ENCODE measurements around the gene GNAZ. TPM values are rescaled to one million over a fixed set of nuclear protein-coding genes. Genes with fewer than 3 reads are reported as not detected.

GNAZ gene
- total RNA-seq, 1 donor from 2014 or later, result 0.39 TPM

- H3K4me1 Mint-ChIP-seq (ENCODE audit: low read depth), result peaks cover 12% of the 10 kb centered on the region
- no peak for DNase-seq (ENCODE audit: low spot score)
- no peak overlapping the region for H3K4me3 Mint-ChIP-seq (ENCODE audit: low read depth)
- no peaks in the 10 kb centered on the region for H3K9me3 Mint-ChIP-seq
- H3K36me3 Mint-ChIP-seq (ENCODE audit: low read depth), result no peaks in the 10 kb centered on the region
- H3K27me3 Mint-ChIP-seq (ENCODE audit: low read depth), result peaks cover 11% of the 10 kb centered on the region
- intact Hi-C loops (cut with micrococcal nuclease), result no loop called here
- H3K27ac Mint-ChIP-seq, result no peak overlapping the region
Observed at GRCh38 chr22:23147617-23148387, 77.5 kb downstream of the GNAZ start.

GRCh38 chr22:23149743-23150238 lies 79.5 kb downstream of the GNAZ start:
- peaks cover 5% of the 10 kb centered on the region for H3K27me3 Mint-ChIP-seq (ENCODE audit: low read depth)
- H3K4me1 Mint-ChIP-seq (ENCODE audit: low read depth), result peaks cover 5% of the 10 kb centered on the region
- intact Hi-C loops (cut with micrococcal nuclease), result no loop called here
- H3K36me3 Mint-ChIP-seq (ENCODE audit: low read depth), result no peaks in the 10 kb centered on the region
- H3K9me3 Mint-ChIP-seq, result no peaks in the 10 kb centered on the region
- H3K27ac Mint-ChIP-seq, result no peak overlapping the region
- no peak for DNase-seq (ENCODE audit: low spot score)
- H3K4me3 Mint-ChIP-seq (ENCODE audit: low read depth), result no peak overlapping the region

- peaks cover 10% of the 10 kb centered on the region for H3K27me3 Mint-ChIP-seq (ENCODE audit: low read depth)
- H3K9me3 Mint-ChIP-seq, result no peaks in the 10 kb centered on the region
- H3K36me3 Mint-ChIP-seq (ENCODE audit: low read depth), result no peaks in the 10 kb centered on the region
- no peaks in the 10 kb centered on the region for H3K4me1 Mint-ChIP-seq (ENCODE audit: low read depth)
- DNase-seq (ENCODE audit: low spot score), result no peak
- no peak overlapping the region for H3K27ac Mint-ChIP-seq
- no peak overlapping the region for H3K4me3 Mint-ChIP-seq (ENCODE audit: low read depth)
- intact Hi-C loops (cut with micrococcal nuclease), result no loop called here
Observed at GRCh38 chr22:23150762-23151161, 80.4 kb downstream of the GNAZ start.

- no peak overlapping the region for H3K4me3 Mint-ChIP-seq (ENCODE audit: low read depth)
- intact Hi-C loops (cut with micrococcal nuclease), result no loop called here
- H3K27ac Mint-ChIP-seq, result no peak overlapping the region
- no peaks in the 10 kb centered on the region for H3K9me3 Mint-ChIP-seq
- H3K36me3 Mint-ChIP-seq (ENCODE audit: low read depth), result no peaks in the 10 kb centered on the region
- no peak for DNase-seq (ENCODE audit: low spot score)
- H3K4me1 Mint-ChIP-seq (ENCODE audit: low read depth), result no peaks in the 10 kb centered on the region
- peaks cover 10% of the 10 kb centered on the region for H3K27me3 Mint-ChIP-seq (ENCODE audit: low read depth)
Observed at GRCh38 chr22:23151827-23152226, 81.5 kb downstream of the GNAZ start.

- Mint-ChIP-seq H3K4me1 (ENCODE audit: low read depth) (no peaks in the 10 kb centered on the region), H3K27me3 (ENCODE audit: low read depth) (peaks cover 7% of the 10 kb centered on the region), H3K9me3 (no peaks in the 10 kb centered on the region), H3K36me3 (ENCODE audit: low read depth) (no peaks in the 10 kb centered on the region), H3K27ac (no peak overlapping the region), H3K4me3 (ENCODE audit: low read depth) (no peak overlapping the region)
- DNase-seq (ENCODE audit: low spot score), result no peak
- intact Hi-C loops (cut with micrococcal nuclease), result no loop called here
Observed at GRCh38 chr22:23152238-23153114, 82.2 kb downstream of the GNAZ start.

GRCh38 chr22:23153994-23154393 lies 83.7 kb downstream of the GNAZ start:
- Mint-ChIP-seq H3K27me3 (ENCODE audit: low read depth) (peaks cover 5% of the 10 kb centered on the region), H3K9me3 (no peaks in the 10 kb centered on the region), H3K4me3 (ENCODE audit: low read depth) (no peak overlapping the region), H3K4me1 (ENCODE audit: low read depth) (no peaks in the 10 kb centered on the region), H3K36me3 (ENCODE audit: low read depth) (no peaks in the 10 kb centered on the region), H3K27ac (no peak overlapping the region)
- DNase-seq (ENCODE audit: low spot score), result no peak
- intact Hi-C loops (cut with micrococcal nuclease), result no loop called here

- Mint-ChIP-seq H3K4me1 (ENCODE audit: low read depth) (no peaks in the 10 kb centered on the region), H3K9me3 (no peaks in the 10 kb centered on the region), H3K36me3 (ENCODE audit: low read depth) (no peaks in the 10 kb centered on the region), H3K27me3 (ENCODE audit: low read depth) (peaks cover 5% of the 10 kb centered on the region), H3K27ac (no peak overlapping the region), H3K4me3 (ENCODE audit: low read depth) (no peak overlapping the region)
- DNase-seq (ENCODE audit: low spot score), result no peak
- intact Hi-C loops (cut with micrococcal nuclease), result no loop called here
Observed at GRCh38 chr22:23154461-23154860, 84.1 kb downstream of the GNAZ start.

- H3K27ac Mint-ChIP-seq, result no peak overlapping the region
- H3K27me3 Mint-ChIP-seq (ENCODE audit: low read depth), result peaks cover 5% of the 10 kb centered on the region
- DNase-seq (ENCODE audit: low spot score), result no peak
- no peaks in the 10 kb centered on the region for H3K9me3 Mint-ChIP-seq
- no peaks in the 10 kb centered on the region for H3K36me3 Mint-ChIP-seq (ENCODE audit: low read depth)
- no peaks in the 10 kb centered on the region for H3K4me1 Mint-ChIP-seq (ENCODE audit: low read depth)
- intact Hi-C loops (cut with micrococcal nuclease), result no loop called here
- H3K4me3 Mint-ChIP-seq (ENCODE audit: low read depth), result no peak overlapping the region
Observed at GRCh38 chr22:23155143-23155542, 84.8 kb downstream of the GNAZ start.

GRCh38 chr22:23155831-23156230 lies 85.5 kb downstream of the GNAZ start:
- Mint-ChIP-seq H3K27me3 (ENCODE audit: low read depth) (peaks cover 5% of the 10 kb centered on the region), H3K4me1 (ENCODE audit: low read depth) (no peaks in the 10 kb centered on the region), H3K36me3 (ENCODE audit: low read depth) (no peaks in the 10 kb centered on the region), H3K4me3 (ENCODE audit: low read depth) (no peak overlapping the region), H3K9me3 (no peaks in the 10 kb centered on the region), H3K27ac (no peak overlapping the region)
- no peak for DNase-seq (ENCODE audit: low spot score)
- intact Hi-C loops (cut with micrococcal nuclease), result no loop called here

GRCh38 chr22:23156286-23156685 lies 86.0 kb downstream of the GNAZ start:
- no peaks in the 10 kb centered on the region for H3K36me3 Mint-ChIP-seq (ENCODE audit: low read depth)
- H3K27me3 Mint-ChIP-seq (ENCODE audit: low read depth), result peaks cover 5% of the 10 kb centered on the region
- no peak overlapping the region for H3K27ac Mint-ChIP-seq
- no peak for DNase-seq (ENCODE audit: low spot score)
- no peaks in the 10 kb centered on the region for H3K4me1 Mint-ChIP-seq (ENCODE audit: low read depth)
- H3K4me3 Mint-ChIP-seq (ENCODE audit: low read depth), result no peak overlapping the region
- H3K9me3 Mint-ChIP-seq, result no peaks in the 10 kb centered on the region
- intact Hi-C loops (cut with micrococcal nuclease), result no loop called here

- no peaks in the 10 kb centered on the region for H3K9me3 Mint-ChIP-seq
- peaks cover 5% of the 10 kb centered on the region for H3K27me3 Mint-ChIP-seq (ENCODE audit: low read depth)
- intact Hi-C loops (cut with micrococcal nuclease), result no loop called here
- no peaks in the 10 kb centered on the region for H3K4me1 Mint-ChIP-seq (ENCODE audit: low read depth)
- no peak overlapping the region for H3K27ac Mint-ChIP-seq
- DNase-seq (ENCODE audit: low spot score), result no peak
- no peaks in the 10 kb centered on the region for H3K36me3 Mint-ChIP-seq (ENCODE audit: low read depth)
- no peak overlapping the region for H3K4me3 Mint-ChIP-seq (ENCODE audit: low read depth)
Observed at GRCh38 chr22:23157560-23158515, 87.5 kb downstream of the GNAZ start.

GRCh38 chr22:23158516-23159290 lies 88.4 kb downstream of the GNAZ start:
- Mint-ChIP-seq H3K27ac (no peak overlapping the region), H3K9me3 (no peaks in the 10 kb centered on the region), H3K4me1 (ENCODE audit: low read depth) (no peaks in the 10 kb centered on the region), H3K27me3 (ENCODE audit: low read depth) (peaks cover 5% of the 10 kb centered on the region), H3K36me3 (ENCODE audit: low read depth) (no peaks in the 10 kb centered on the region), H3K4me3 (ENCODE audit: low read depth) (no peak overlapping the region)
- no peak for DNase-seq (ENCODE audit: low spot score)
- intact Hi-C loops (cut with micrococcal nuclease), result no loop called here
